Activated naive CD4-positive, alpha-beta T cell treated with anti-CD3 and anti-CD28 coated beads, Interleukin-2, amount 10 ng/mL, durations not matched to agents 7 days and 5 days (primary cell): Measurements from ENCODE around the gene LHFPL3.

ENCODE experiments used
- CTCF ChIA-PET: fragments of 350-600 bp; sonication (Branson Sonifier 250); formaldehyde crosslinking; loops from one replicate; lab custom pipeline; 2021; ENCODE audit warnings: antibody characterized with exemption; lab: Charles Lee
- DNase-seq: peaks from one replicate; pipeline ENCODE4 v3.0.0-alpha.2; 2020
- H3K27ac Mint-ChIP-seq: one replicate; pipeline ENCODE4 v1.8.0; 2021; ENCODE audit warnings: mild to moderate bottlenecking, moderate library complexity, mixed read lengths
- H3K27me3 Mint-ChIP-seq: one replicate; pipeline ENCODE4 v1.8.0; 2021; ENCODE audit warnings: mild to moderate bottlenecking, mixed read lengths
- H3K36me3 Mint-ChIP-seq: one replicate; pipeline ENCODE4 v1.8.0; 2021; ENCODE audit warnings: mixed read lengths
- H3K4me1 Mint-ChIP-seq: one replicate; pipeline ENCODE4 v1.8.0; 2021; ENCODE audit warnings: mixed read lengths
- H3K4me3 Mint-ChIP-seq: one replicate; pipeline ENCODE4 v1.8.0; 2021; ENCODE audit warnings: mild to moderate bottlenecking, moderate library complexity, mixed read lengths
- H3K9me3 Mint-ChIP-seq: one replicate; pipeline ENCODE4 v1.8.0; 2021; ENCODE audit warnings: mixed read lengths

LHFPL3 gene

GRCh38 chr7:104809906-104810305 is 481.5 kb downstream of the LHFPL3 start:
- DNase-seq: no peak
- Mint-ChIP-seq H3K9me3 (no peaks in the 10 kb centered on the region), H3K36me3 (no peaks in the 10 kb centered on the region), H3K4me1 (no peaks in the 10 kb centered on the region), H3K27me3 (peaks cover 15% of the 10 kb centered on the region), H3K4me3 (no peak overlapping the region), H3K27ac (no peak overlapping the region)
- CTCF ChIA-PET: no interaction called here

- Mint-ChIP-seq H3K9me3 (no peaks in the 10 kb centered on the region), H3K27ac (no peak overlapping the region), H3K4me3 (no peak overlapping the region), H3K27me3 (peaks cover 13% of the 10 kb centered on the region), H3K4me1 (peaks cover 2% of the 10 kb centered on the region), H3K36me3 (no peaks in the 10 kb centered on the region)
- CTCF ChIA-PET: no interaction called here
- no peak for DNase-seq
Measured at GRCh38 chr7:104814126-104814525, 485.7 kb downstream of the LHFPL3 start.

GRCh38 chr7:104814671-104815400 is 486.4 kb downstream of the LHFPL3 start:
- no peaks in the 10 kb centered on the region for H3K9me3 Mint-ChIP-seq
- no peak overlapping the region for H3K4me3 Mint-ChIP-seq
- peaks cover 13% of the 10 kb centered on the region for H3K27me3 Mint-ChIP-seq
- no peak for DNase-seq
- no peaks in the 10 kb centered on the region for H3K36me3 Mint-ChIP-seq
- CTCF ChIA-PET: no interaction called here
- H3K4me1 Mint-ChIP-seq: peaks cover 2% of the 10 kb centered on the region
- H3K27ac Mint-ChIP-seq: no peak overlapping the region

GRCh38 chr7:104816537-104816936 is 488.1 kb downstream of the LHFPL3 start:
- H3K27ac Mint-ChIP-seq: no peak overlapping the region
- peaks cover 2% of the 10 kb centered on the region for H3K4me1 Mint-ChIP-seq
- CTCF ChIA-PET: no interaction called here
- no peaks in the 10 kb centered on the region for H3K36me3 Mint-ChIP-seq
- H3K4me3 Mint-ChIP-seq: no peak overlapping the region
- H3K27me3 Mint-ChIP-seq: peaks cover 3% of the 10 kb centered on the region
- no peak for DNase-seq
- H3K9me3 Mint-ChIP-seq: no peaks in the 10 kb centered on the region

GRCh38 chr7:104818961-104819880 is 490.8 kb downstream of the LHFPL3 start:
- Mint-ChIP-seq H3K4me3 (no peak overlapping the region), H3K9me3 (no peaks in the 10 kb centered on the region), H3K27ac (no peak overlapping the region), H3K4me1 (peaks cover 2% of the 10 kb centered on the region), H3K27me3 (peaks cover 3% of the 10 kb centered on the region), H3K36me3 (no peaks in the 10 kb centered on the region)
- DNase-seq: no peak
- CTCF ChIA-PET: no interaction called here

GRCh38 chr7:104820836-104821535 is 492.6 kb downstream of the LHFPL3 start:
- Mint-ChIP-seq H3K27ac (no peak overlapping the region), H3K27me3 (peaks cover 3% of the 10 kb centered on the region), H3K9me3 (no peaks in the 10 kb centered on the region), H3K4me1 (peaks cover 2% of the 10 kb centered on the region), H3K4me3 (no peak overlapping the region), H3K36me3 (no peaks in the 10 kb centered on the region)
- CTCF ChIA-PET: interaction anchor here (0.5 kb wide), 1 partner anchor 1175 kb away, joined by 3 read pairs; no protein-coding TSS in a partner anchor
- DNase-seq: no peak

- H3K4me3 Mint-ChIP-seq: no peak overlapping the region
- CTCF ChIA-PET: interaction anchor here (0.6 kb wide), 1 partner anchor 14 kb away, joined by 3 read pairs; no protein-coding TSS in a partner anchor
- H3K4me1 Mint-ChIP-seq: no peaks in the 10 kb centered on the region
- H3K27me3 Mint-ChIP-seq: peaks cover 4% of the 10 kb centered on the region
- H3K9me3 Mint-ChIP-seq: no peaks in the 10 kb centered on the region
- no peak overlapping the region for H3K27ac Mint-ChIP-seq
- no peaks in the 10 kb centered on the region for H3K36me3 Mint-ChIP-seq
- DNase-seq: no peak
Measured at GRCh38 chr7:104823177-104823576, 494.8 kb downstream of the LHFPL3 start.

- no peak for DNase-seq
- no peaks in the 10 kb centered on the region for H3K9me3 Mint-ChIP-seq
Measured at GRCh38 chr7:104825099-104825498, 496.7 kb downstream of the LHFPL3 start.

GRCh38 chr7:104826135-104826534 is 497.7 kb downstream of the LHFPL3 start:
- no peak overlapping the region for H3K4me3 Mint-ChIP-seq

More at GRCh38 chr7:104825099-104825498, 496.7 kb downstream of the LHFPL3 start:
- H3K36me3 Mint-ChIP-seq: no peaks in the 10 kb centered on the region
- H3K27me3 Mint-ChIP-seq: peaks cover 4% of the 10 kb centered on the region
- H3K4me1 Mint-ChIP-seq: no peaks in the 10 kb centered on the region
- no peak overlapping the region for H3K27ac Mint-ChIP-seq
- CTCF ChIA-PET: interaction anchor here (1.0 to 1.6 kb wide), 3 partner anchors 23 to 593 kb away, joined by 3 to 4 read pairs (median 4); no protein-coding TSS in a partner anchor
- H3K4me3 Mint-ChIP-seq: no peak overlapping the region

GRCh38 chr7:104836976-104837375 is 508.6 kb downstream of the LHFPL3 start:
- H3K27me3 Mint-ChIP-seq: peaks cover 9% of the 10 kb centered on the region

More at GRCh38 chr7:104826135-104826534, 497.7 kb downstream of the LHFPL3 start:
- H3K9me3 Mint-ChIP-seq: no peaks in the 10 kb centered on the region
- peaks cover 4% of the 10 kb centered on the region for H3K27me3 Mint-ChIP-seq
- no peaks in the 10 kb centered on the region for H3K36me3 Mint-ChIP-seq
- H3K27ac Mint-ChIP-seq: no peak overlapping the region
- DNase-seq: no peak
- CTCF ChIA-PET: interaction anchor here (1.0 to 1.4 kb wide), 2 partner anchors 22 to 26 kb away, joined by 3 to 4 read pairs; no protein-coding TSS in a partner anchor
- H3K4me1 Mint-ChIP-seq: no peaks in the 10 kb centered on the region

GRCh38 chr7:104838537-104839299 is 510.3 kb downstream of the LHFPL3 start:
- Mint-ChIP-seq H3K27me3 (peaks cover 14% of the 10 kb centered on the region), H3K36me3 (no peaks in the 10 kb centered on the region), H3K4me3 (no peak overlapping the region), H3K27ac (no peak overlapping the region), H3K9me3 (no peaks in the 10 kb centered on the region), H3K4me1 (no peaks in the 10 kb centered on the region)
- DNase-seq: no peak
- CTCF ChIA-PET: interaction anchor here (0.7 to 2.2 kb wide), 2 partner anchors 9 to 101 kb away, joined by 3 to 7 read pairs; no protein-coding TSS in a partner anchor

More at GRCh38 chr7:104836976-104837375, 508.6 kb downstream of the LHFPL3 start:
- H3K4me3 Mint-ChIP-seq: no peak overlapping the region
- no peaks in the 10 kb centered on the region for H3K9me3 Mint-ChIP-seq
- no peaks in the 10 kb centered on the region for H3K4me1 Mint-ChIP-seq
- CTCF ChIA-PET: interaction anchor here (1.0 to 2.2 kb wide), 3 partner anchors 11 to 82 kb away, joined by 3 to 7 read pairs (median 3); no protein-coding TSS in a partner anchor
- H3K27ac Mint-ChIP-seq: no peak overlapping the region
- DNase-seq: no peak
- H3K36me3 Mint-ChIP-seq: no peaks in the 10 kb centered on the region

GRCh38 chr7:104839842-104840241 is 511.4 kb downstream of the LHFPL3 start:
- Mint-ChIP-seq H3K4me3 (no peak overlapping the region), H3K27ac (no peak overlapping the region), H3K4me1 (no peaks in the 10 kb centered on the region), H3K36me3 (no peaks in the 10 kb centered on the region), H3K27me3 (peaks cover 13% of the 10 kb centered on the region), H3K9me3 (no peaks in the 10 kb centered on the region)
- DNase-seq: no peak
- CTCF ChIA-PET: no interaction called here

GRCh38 chr7:104841798-104842197 is 513.4 kb downstream of the LHFPL3 start:
- no peak for DNase-seq
- Mint-ChIP-seq H3K27me3 (peaks cover 25% of the 10 kb centered on the region), H3K4me1 (no peaks in the 10 kb centered on the region), H3K4me3 (no peak overlapping the region), H3K9me3 (no peaks in the 10 kb centered on the region), H3K36me3 (no peaks in the 10 kb centered on the region), H3K27ac (no peak overlapping the region)
- CTCF ChIA-PET: no interaction called here
